K562 (cell line): Measurements from ENCODE around the gene WASL. TPM values are rescaled to one million over a fixed set of nuclear protein-coding genes. Genes with fewer than 3 reads are reported as not detected.
A peak's percentile ranks its signal among the peaks of the same experiment; 100 is the strongest.
"Not testable (repeated sequence)": the region's sequence is repeated elsewhere in the genome, so short reads cannot be mapped to it uniquely, and the experiment has no call there.

Experiments
- ATAC-seq: fragments of 200-7000 bp; cut with Tn5 transposase; 3 replicates; pipeline ENCODE4 v1.9.1; 2020; ENCODE audit warnings: moderate library complexity
- BruUV-seq: library from RNA; stranded (reverse); fragments of 400-500 nt; replicated peaks from 2 replicates; lab custom pipeline; 2021; lab: Mats Ljungman, UMichigan
- CTCF ChIA-PET: fragments of 300-600 bp; formaldehyde crosslinking; extraction: SDS; loops from one replicate; lab custom pipeline; 2021; ENCODE audit warnings: low intra/inter-chr PET ratio; lab: Yijun Ruan, JAX
- POLR2A ChIA-PET: fragments of 300-600, 350-650 bp; sonication (Branson Sonifier 250); formaldehyde crosslinking; extraction: SDS; loops from one replicate; lab custom pipeline; 2021; ENCODE audit warnings: antibody characterized with exemption, inconsistent platforms; lab: Yijun Ruan, JAX
- DNase-seq, 4 experiments: peaks; one replicate each; pipeline versions ENCODE4 v3.0.0 to v3.0.0-alpha.2; 2011 to 2018; ENCODE audit warnings: low spot score in 3 of 4, mixed read lengths in 3 of 4; ENCODE audit errors: extremely low read depth in 1 of 4
- FAIRE-seq: peaks from 2 replicates; lab custom pipeline; 2011; peaks lifted over from hg19 to GRCh38; lab: Jason Lieb, UNC
- H2AFZ ChIP-seq: 2 replicates; pipeline ENCODE4 v1.6.0; 2011; ENCODE audit warnings: low read depth, low read length, control low read depth, inconsistent platforms
- H3K27ac ChIP-seq: fragments of 200-600 bp; 3 replicates; pipeline ENCODE4 v1.8.0; 2011; ENCODE audit warnings: low read depth, mild to moderate bottlenecking, control low read depth, inconsistent platforms, low read length, moderate library complexity, mixed read lengths; ENCODE audit errors: extremely low read depth
- H3K27me3 ChIP-seq, 2 experiments: fragments of 300-600 bp in 1 of 2; 2 replicates in 1 of 2; 3 replicates in 1 of 2; pipeline versions ENCODE4 v1.6.0 to v1.8.0; 2011; ENCODE audit warnings: inconsistent platforms in 2 of 2, low read length in 2 of 2, mild to moderate bottlenecking in 1 of 2, mixed read lengths in 1 of 2, moderate library complexity in 1 of 2; ENCODE audit not compliant: control insufficient read depth in 2 of 2, insufficient read depth in 2 of 2
- H3K36me3 ChIP-seq: fragments of 300-600 bp; 3 replicates; pipeline ENCODE4 v1.8.0; 2011; ENCODE audit warnings: mild to moderate bottlenecking, low read length, inconsistent platforms; ENCODE audit not compliant: control insufficient read depth, insufficient read depth
- H3K4me1 ChIP-seq, 2 experiments: fragments of 200-600 bp in 1 of 2; replicated peaks in 1 of 2; 2 replicates in 1 of 2; 3 replicates in 1 of 2; pipeline versions ENCODE4 v1.5.1 to v1.8.0; 2011; ENCODE audit warnings: inconsistent platforms in 2 of 2, low read length in 2 of 2, mild to moderate bottlenecking in 1 of 2, mixed read lengths in 1 of 2, moderate library complexity in 1 of 2; ENCODE audit not compliant: control insufficient read depth in 2 of 2, insufficient read depth in 2 of 2
- H3K4me2 ChIP-seq: 2 replicates; pipeline ENCODE4 v1.6.1; 2011; ENCODE audit warnings: low read length, control low read depth, inconsistent platforms, mixed read lengths; ENCODE audit not compliant: insufficient read depth
- H3K4me3 ChIP-seq: fragments of 200-600 bp; sonication (generic), shearing (Covaris generic); 2 replicates; pipeline ENCODE4 v1.5.1; 2016; ENCODE audit warnings: control low read depth, inconsistent platforms
- H3K79me2 ChIP-seq: fragments of 200-600 bp; 3 replicates; pipeline ENCODE4 v1.8.0; 2011; ENCODE audit warnings: low read length, inconsistent platforms; ENCODE audit not compliant: control insufficient read depth, insufficient read depth
- H3K9ac ChIP-seq, 2 experiments: 2 replicates each; pipeline versions ENCODE4 v1.6.0 to v1.6.1; 2011; ENCODE audit warnings: low read depth in 2 of 2, low read length in 2 of 2, control low read depth in 1 of 2, inconsistent platforms in 1 of 2, mild to moderate bottlenecking in 1 of 2, mixed read lengths in 1 of 2; ENCODE audit not compliant: insufficient read depth in 1 of 2
- H3K9me1 ChIP-seq: one replicate; pipeline ENCODE4 v1.6.0; 2011; ENCODE audit warnings: inconsistent platforms, mild to moderate bottlenecking, low read length, moderate library complexity; ENCODE audit not compliant: control insufficient read depth, insufficient read depth
- H3K9me3 ChIP-seq: replicated peaks from 2 replicates; pipeline ENCODE4 v1.5.1; 2011; ENCODE audit warnings: low read depth, low read length, inconsistent platforms; ENCODE audit not compliant: control insufficient read depth, insufficient read depth
- H4K20me1 ChIP-seq: replicated peaks from 2 replicates; pipeline ENCODE4 v1.6.1; 2011; ENCODE audit warnings: low read length, inconsistent platforms, mixed read lengths; ENCODE audit not compliant: control insufficient read depth, insufficient read depth
- CREB3 ChIP-seq: fragments of 450-650 bp; conservative IDR thresholded peaks from 2 replicates; pipeline ENCODE4 v1.6.1; 2016; ENCODE audit warnings: missing genetic modification characterization, low read depth, mild to moderate bottlenecking, missing compliant biosample characterization, moderate library complexity
- DDX20 ChIP-seq: fragments of 450-650 bp; IDR thresholded peaks from 2 replicates; pipeline ENCODE4 v1.6.1; 2016; ENCODE audit warnings: missing genetic modification characterization, low read depth, mild to moderate bottlenecking, missing compliant biosample characterization, moderate library complexity
- ETV1 ChIP-seq: fragments of 450-650 bp; conservative IDR thresholded peaks from 2 replicates; pipeline ENCODE4 v1.6.1; 2016; ENCODE audit warnings: missing genetic modification characterization, control low read depth, low read depth, missing compliant biosample characterization
- GTF2A2 ChIP-seq: IDR thresholded peaks from 2 replicates; pipeline ENCODE4 v1.6.1; 2016; ENCODE audit warnings: mild to moderate bottlenecking, missing genetic modification characterization, missing compliant biosample characterization
- HDAC8 ChIP-seq: fragments of 450-650 bp; IDR thresholded peaks from 2 replicates; pipeline ENCODE4 v1.6.1; 2016; ENCODE audit warnings: mild to moderate bottlenecking, missing genetic modification characterization, moderate library complexity, missing compliant biosample characterization
- ID3 ChIP-seq, 2 experiments: fragments of 250-450 bp in 1 of 2; fragments of 450-650 bp in 1 of 2; sonication (Bioruptor Pico) in 1 of 2; IDR thresholded peaks; 2 replicates each; pipeline versions ENCODE4 v1.6.1 to v1.8.0; 2016 to 2021; ENCODE audit warnings: mild to moderate bottlenecking in 2 of 2, moderate library complexity in 2 of 2, missing compliant biosample characterization in 1 of 2, missing genetic modification characterization in 1 of 2
- KLF6 ChIP-seq: fragments of 250-450 bp; sonication (Bioruptor Pico); IDR thresholded peaks from 2 replicates; pipeline ENCODE4 v1.4.0; 2020; ENCODE audit warnings: mild to moderate bottlenecking, moderate library complexity, borderline replicate concordance
- MECOM ChIP-seq: fragments of 250-450 bp; sonication (Bioruptor Pico); IDR thresholded peaks from 2 replicates; pipeline ENCODE4 v1.8.0; 2022; ENCODE audit warnings: inconsistent platforms
- NFRKB ChIP-seq: fragments of 450-650 bp; IDR thresholded peaks from 2 replicates; pipeline ENCODE4 v1.6.1; 2016; ENCODE audit warnings: low read depth
- NR4A1 ChIP-seq, 2 experiments: fragments of 250-450 bp in 1 of 2; fragments of 450-650 bp in 1 of 2; sonication (Bioruptor Pico) in 1 of 2; IDR thresholded peaks; 2 replicates each; pipeline versions ENCODE4 v1.4.0 to v1.6.1; 2016 to 2020; ENCODE audit warnings: mild to moderate bottlenecking in 2 of 2, missing compliant biosample characterization in 1 of 2, missing genetic modification characterization in 1 of 2, moderate library complexity in 1 of 2
- PTTG1 ChIP-seq: fragments of 450-650 bp; IDR thresholded peaks from 2 replicates; pipeline ENCODE4 v1.6.1; 2016; ENCODE audit warnings: low read depth, mild to moderate bottlenecking, missing genetic modification characterization, missing compliant biosample characterization
- SMAD4 ChIP-seq: fragments of 250-450 bp; sonication (Bioruptor Pico); conservative IDR thresholded peaks from 2 replicates; pipeline ENCODE4 v1.8.0; 2021; ENCODE audit warnings: inconsistent platforms, mild to moderate bottlenecking, moderate library complexity
- ZNF41 ChIP-seq: fragments of 250-450 bp; sonication (Bioruptor Pico); conservative IDR thresholded peaks from 2 replicates; pipeline ENCODE4 v1.4.0; 2020; ENCODE audit warnings: mild to moderate bottlenecking
- WGBS: fragments of 100-300 bp; shearing (Covaris generic); methylation state at CpG from one replicate; pipeline ENCODE4 v1.1.6; 2016; ENCODE audit warnings: low coverage, mixed read lengths; ENCODE audit not compliant: insufficient coverage; ENCODE audit errors: missing lambda C conversion rate; 5-methylcytosine and 5-hydroxymethylcytosine counted together
- in situ Hi-C: fragments of 300-500 bp; cut with MboI; formaldehyde crosslinking; loops from 4 replicates; pipeline ENCODE4 v1.15.0; 2018; ENCODE audit warnings: inconsistent platforms, mixed read lengths
- intact Hi-C: fragments of 100-400 bp; cut with micrococcal nuclease; formaldehyde crosslinking; loops from 2 replicates; pipeline ENCODE4 v1.14.2; 2022
- polyA plus RNA-seq, 8 experiments: library from polyadenylated mRNA; depleted of rRNA in 4 of 8; stranded (reverse) in 5 of 8; unstranded in 3 of 8; fragments of >200 nt; fragmentation: Nextera tagmentation in 2 of 8; fragmentation: Illumina TruSeq in 1 of 8; extraction: Ambion mirVana in 2 of 8; extraction: Trizol in 1 of 8; gene quantifications; 2 replicates each; pipeline versions ENCODE4 v1.2.1 to v1.2.3, GENCODE V29; 2011 to 2014; ENCODE audit warnings: inconsistent platforms in 1 of 8, missing spikeins in 1 of 8
- total RNA-seq, 7 experiments: library from RNA; depleted of rRNA in 6 of 7; stranded (reverse); fragments of >200 nt in 6 of 7; fragmentation: Illumina TruSeq in 2 of 7; extraction: Trizol in 2 of 7; gene quantifications; 2 replicates each; pipeline versions ENCODE4 v1.2.1 to v1.2.3, GENCODE V29; 2011 to 2021; ENCODE audit warnings: low replicate concordance in 1 of 7
- TF ChIP-seq, protein P1 (sequence below): fragments of 450-650 bp; IDR thresholded peaks from 2 replicates; pipeline ENCODE4 v1.6.1; 2017; ENCODE audit warnings: antibody characterized with exemption, mild to moderate bottlenecking

The WASL gene
- total and polyA plus RNA-seq, 9 of the 15 experiments (the other 6 are each of a cell fraction or from before 2014, with no cell fraction given), result 3.2 to 13.9 (median 8.3) TPM

- intact Hi-C loops; H3K9me3 ChIP-seq; FAIRE-seq; H3K9ac ChIP-seq; H3K79me2 ChIP-seq; H3K9me1 ChIP-seq; H3K4me3 ChIP-seq; ATAC-seq; in situ Hi-C loops; DNase-seq; H3K4me2 ChIP-seq; H3K36me3 ChIP-seq; H3K4me1 ChIP-seq; CTCF ChIA-PET; H3K27me3 ChIP-seq; H3K27ac ChIP-seq; H4K20me1 ChIP-seq; BruUV-seq; TF ChIP-seq NR4A1 (CRISPR knock-in tag; IDR thresholded peaks at IDR 0.05); ID3 (tag; IDR thresholded peaks at IDR 0.05): not testable (repeated sequence)
- WGBS, result no CpG with 5 or more reads among the region's 2 CpGs
- POLR2A ChIA-PET, result interaction anchor here (1.1 kb wide), 1 partner anchor 31 kb away, joined by 6 read pairs; the partner anchor contains the start of gene WASL
- TF ChIP-seq DDX20 (tag) (peak; percentile 71; the same call in 1 of the 2 replicates), GTF2A2 (peak; percentile 62; the same call in 1 of the 2 replicates), NFRKB (0 out of 2 replicates have a peak, but pooled peaks have one; percentile 33), PTTG1 (tag) (peak; percentile 65; the same call in 1 of the 2 replicates), NR4A1 (tag; IDR thresholded peaks at IDR 0.05) (peak; percentile 51; the same call in 1 of the 2 replicates), ZNF41 (CRISPR knock-in tag) (0 out of 2 replicates have a peak, but pooled peaks have one; percentile 36), ID3 (CRISPR knock-in tag; IDR thresholded peaks at IDR 0.05) (0 out of 2 replicates have a peak, but pooled peaks have one; percentile 42), SMAD4 (CRISPR knock-in tag) (peak; percentile 81), KLF6 (peak; percentile 75; the same call in 1 of the 2 replicates), CREB3 (tag) (0 out of 2 replicates have a peak, but pooled peaks have one; percentile 41), HDAC8 (tag) (0 out of 2 replicates have a peak, but pooled peaks have one; percentile 45), ETV1 (tag) (0 out of 2 replicates have a peak, but pooled peaks have one; percentile 25), MECOM (CRISPR knock-in tag) (peak; percentile 61)
- TF ChIP-seq, protein P1, sequence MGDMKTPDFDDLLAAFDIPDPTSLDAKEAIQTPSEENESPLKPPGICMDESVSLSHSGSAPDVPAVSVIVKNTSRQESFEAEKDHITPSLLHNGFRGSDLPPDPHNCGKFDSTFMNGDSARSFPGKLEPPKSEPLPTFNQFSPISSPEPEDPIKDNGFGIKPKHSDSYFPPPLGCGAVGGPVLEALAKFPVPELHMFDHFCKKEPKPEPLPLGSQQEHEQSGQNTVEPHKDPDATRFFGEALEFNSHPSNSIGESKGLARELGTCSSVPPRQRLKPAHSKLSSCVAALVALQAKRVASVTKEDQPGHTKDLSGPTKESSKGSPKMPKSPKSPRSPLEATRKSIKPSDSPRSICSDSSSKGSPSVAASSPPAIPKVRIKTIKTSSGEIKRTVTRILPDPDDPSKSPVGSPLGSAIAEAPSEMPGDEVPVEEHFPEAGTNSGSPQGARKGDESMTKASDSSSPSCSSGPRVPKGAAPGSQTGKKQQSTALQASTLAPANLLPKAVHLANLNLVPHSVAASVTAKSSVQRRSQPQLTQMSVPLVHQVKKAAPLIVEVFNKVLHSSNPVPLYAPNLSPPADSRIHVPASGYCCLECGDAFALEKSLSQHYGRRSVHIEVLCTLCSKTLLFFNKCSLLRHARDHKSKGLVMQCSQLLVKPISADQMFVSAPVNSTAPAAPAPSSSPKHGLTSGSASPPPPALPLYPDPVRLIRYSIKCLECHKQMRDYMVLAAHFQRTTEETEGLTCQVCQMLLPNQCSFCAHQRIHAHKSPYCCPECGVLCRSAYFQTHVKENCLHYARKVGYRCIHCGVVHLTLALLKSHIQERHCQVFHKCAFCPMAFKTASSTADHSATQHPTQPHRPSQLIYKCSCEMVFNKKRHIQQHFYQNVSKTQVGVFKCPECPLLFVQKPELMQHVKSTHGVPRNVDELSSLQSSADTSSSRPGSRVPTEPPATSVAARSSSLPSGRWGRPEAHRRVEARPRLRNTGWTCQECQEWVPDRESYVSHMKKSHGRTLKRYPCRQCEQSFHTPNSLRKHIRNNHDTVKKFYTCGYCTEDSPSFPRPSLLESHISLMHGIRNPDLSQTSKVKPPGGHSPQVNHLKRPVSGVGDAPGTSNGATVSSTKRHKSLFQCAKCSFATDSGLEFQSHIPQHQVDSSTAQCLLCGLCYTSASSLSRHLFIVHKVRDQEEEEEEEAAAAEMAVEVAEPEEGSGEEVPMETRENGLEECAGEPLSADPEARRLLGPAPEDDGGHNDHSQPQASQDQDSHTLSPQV, result peak; percentile 76; the same call in 1 of the 2 replicates
- H2AFZ ChIP-seq, result peak overlapping the region; percentile 26; the same call in 1 of the 2 replicates
Observed at GRCh38 chr7:123780472-123780871, 31.7 kb upstream of the WASL start.
